SIG-M5 (cell line): ENCODE measurements around the gene DUS4L.

ENCODE experiments used
- DNase-seq: peaks from one replicate; lab custom pipeline; 2025; lab: John Stamatoyannopoulos, UW

Gene DUS4L

DNA sequence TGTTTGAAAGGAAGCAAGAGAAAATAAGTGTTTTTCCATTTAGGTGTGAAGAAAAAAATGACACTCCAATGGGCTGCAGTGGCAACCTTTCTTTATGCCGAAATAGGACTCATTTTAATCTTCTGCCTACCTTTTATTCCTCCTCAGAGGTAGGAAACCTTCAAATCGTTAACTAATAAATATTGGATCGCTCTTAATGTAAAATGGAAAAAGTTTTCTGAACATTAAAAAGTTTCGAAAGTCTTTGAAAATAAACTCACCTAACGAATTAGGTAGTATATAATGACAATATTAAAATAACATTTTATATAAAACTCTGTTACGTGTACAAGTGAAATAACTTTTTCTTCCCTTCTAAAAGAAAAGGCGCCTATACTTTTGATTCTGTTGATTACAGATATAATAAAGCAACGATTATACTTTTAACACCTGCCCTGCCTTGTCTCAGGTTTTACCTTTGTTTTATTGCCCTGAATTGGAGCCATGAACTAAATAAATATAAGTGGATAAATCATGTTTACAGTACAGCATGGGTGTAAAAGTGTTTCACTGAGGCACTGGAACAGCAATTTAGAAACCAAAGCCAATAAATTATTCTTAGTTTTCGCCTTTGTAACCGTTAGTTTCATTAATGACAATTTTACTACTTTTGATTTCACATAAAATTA, 17.1 kb downstream of the DUS4L start:
- no peak for DNase-seq

DNA sequence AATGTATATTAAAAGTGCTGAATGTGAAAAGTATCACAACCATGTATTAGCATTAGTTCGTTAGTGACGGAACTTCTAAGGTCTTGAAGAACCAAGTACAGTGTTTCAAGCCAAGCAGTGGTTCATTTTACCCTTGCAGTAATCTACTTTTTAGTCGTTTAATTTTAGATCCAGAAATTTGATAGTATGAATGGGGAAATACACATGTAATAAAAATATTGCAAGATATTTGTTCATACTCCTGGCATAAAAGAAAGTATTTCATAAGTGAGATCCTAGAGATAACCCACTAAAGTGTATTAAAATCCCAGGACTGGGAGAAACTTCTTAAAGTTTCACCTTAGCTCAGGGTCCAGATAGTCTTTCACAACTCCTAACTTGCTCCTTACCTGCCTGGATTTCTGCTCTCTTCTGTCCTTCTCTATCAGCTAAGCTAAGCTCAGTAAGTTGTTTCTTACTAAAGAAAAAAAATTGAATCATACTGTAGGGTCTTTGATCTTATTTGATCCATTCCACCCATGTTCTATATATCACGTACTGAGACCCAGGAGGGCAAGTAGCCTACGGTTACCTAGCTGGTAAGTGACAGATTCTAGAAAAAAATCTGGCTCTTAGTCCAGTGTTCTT, 17.7 kb downstream of the DUS4L start:
- DNase-seq: no peak

DNA sequence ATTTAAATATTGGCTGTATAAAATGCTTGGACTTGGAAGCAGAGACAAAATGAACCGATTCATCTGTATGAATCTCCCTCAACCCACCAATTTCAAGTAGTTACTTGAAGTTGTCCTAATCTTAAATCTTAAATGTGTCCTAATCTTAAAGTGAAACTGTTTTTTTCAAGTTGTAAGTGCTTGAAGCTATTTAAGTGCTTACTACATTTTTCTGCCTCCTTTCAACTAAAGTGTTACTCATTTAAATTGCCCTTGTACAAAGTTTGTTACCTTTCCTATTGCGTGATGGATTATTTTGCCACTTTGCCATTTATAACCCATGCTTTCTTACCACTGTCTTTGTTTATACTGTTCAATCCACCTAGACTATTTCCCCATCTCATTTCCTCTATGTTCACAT, 19.1 kb downstream of the DUS4L start:
- DNase-seq: no peak

DNA sequence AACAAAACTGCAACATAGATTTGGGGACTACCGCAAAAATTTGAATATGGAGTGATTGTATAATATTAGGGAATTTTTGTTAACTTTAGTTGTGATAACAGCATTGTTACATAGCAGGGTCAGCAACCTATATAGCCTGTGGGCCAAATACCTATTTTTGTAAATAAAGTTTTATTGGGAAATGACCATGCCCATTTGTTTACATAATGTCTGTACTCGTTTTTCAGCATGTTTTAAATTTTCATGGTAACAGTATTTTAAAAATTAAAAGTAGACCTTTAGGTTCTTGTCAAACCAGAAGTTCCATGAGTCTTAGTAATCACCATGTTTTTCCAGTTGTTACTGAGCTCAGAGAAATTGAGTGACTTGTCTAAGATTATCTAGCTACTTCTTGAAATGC, 20.9 kb downstream of the DUS4L start:
- DNase-seq: no peak

DNA sequence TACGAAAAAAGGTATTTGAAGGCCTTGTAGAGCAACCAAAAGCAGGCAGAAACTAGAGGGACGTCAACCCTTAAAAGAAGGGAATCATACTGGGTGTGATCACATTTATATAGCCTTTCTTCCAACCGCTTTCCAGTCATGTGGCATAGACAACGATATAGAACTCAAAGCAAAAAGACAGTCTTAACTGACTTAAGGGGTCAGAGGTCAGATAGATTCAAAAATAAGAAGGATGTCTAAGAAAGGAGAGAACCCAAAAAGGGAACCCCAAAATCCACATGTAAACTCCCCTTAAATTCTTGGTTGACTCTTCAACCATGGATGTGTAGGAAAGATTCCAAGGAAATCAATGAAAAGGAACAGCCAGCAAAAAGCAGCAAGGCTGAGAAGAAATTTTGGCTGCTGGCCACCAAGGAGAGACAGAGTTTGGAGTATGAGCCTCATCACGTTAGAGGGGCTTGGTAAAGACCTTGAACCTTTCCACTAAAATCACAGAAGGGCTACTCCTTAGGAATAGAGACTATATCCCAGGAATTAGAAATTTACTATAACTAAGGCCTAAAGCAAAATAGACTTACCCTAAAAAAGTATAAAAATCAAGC, 24.9 kb downstream of the DUS4L start:
- no peak for DNase-seq

DNA sequence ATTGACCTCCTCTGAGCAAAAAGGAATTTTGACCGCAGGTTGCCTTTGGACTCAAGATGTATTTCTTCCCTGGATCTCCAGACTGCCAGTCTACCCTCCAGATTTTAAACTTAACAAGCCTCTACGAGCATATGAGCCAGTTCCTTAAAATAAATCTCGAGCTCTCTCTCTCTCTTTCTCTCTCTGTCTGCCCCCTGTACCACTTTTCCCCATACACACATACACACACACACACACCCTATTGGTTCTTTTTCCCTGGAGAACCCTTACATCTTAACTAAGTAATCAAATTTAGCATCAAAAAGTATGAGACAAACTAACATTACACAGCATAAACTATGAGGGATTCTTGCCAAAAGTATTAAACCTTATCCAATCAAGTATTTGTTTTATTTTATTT, 27.6 kb downstream of the DUS4L start:
- no peak for DNase-seq

DNA sequence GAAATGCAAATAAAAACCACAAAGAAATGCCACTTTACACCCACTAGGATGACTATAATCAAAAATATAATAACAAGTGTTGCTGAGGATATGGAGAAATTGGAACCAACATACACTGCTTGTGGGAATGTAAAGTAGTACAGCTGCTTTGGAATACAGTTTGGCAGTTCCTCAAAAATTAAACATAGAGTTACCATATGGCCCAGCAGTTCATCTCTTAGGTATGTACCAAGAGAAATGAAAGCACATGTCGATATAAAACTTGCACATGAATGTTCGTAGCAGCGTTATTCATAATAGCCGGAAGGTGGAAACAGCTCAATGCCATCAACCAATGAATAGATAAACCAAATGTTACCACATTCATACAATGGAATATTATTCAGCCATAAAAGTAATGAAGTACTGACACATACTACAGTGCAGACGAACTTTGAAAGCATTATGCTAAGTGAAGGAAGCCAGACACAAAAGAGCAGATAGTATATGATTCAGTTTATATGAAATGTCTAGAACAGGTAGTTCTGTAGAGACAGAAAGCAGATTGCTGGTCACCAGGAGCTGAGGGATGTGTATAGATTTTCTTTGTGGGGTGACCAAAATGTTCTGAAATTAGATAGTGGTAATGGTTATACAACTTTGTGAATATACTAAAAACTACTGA, 28.7 kb downstream of the DUS4L start:
- DNase-seq: no peak

DNA sequence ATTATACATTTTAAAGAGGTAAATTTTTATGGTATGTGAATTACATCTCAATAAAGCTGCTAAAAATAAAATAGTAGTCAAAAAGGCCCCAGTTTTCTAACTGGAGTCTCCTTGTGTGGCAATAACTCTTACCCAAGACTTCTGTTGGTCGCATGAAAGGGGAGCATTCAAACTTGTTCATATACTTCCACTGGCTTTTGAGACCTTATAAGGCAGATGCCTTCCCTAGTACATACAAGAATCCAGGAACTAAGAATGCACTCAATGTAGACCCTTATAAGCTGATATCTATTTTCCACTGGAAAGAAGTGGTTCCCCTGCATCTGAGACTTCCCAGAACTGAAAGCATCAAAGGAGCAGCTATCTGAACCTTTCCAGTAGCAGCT, 29.2 kb downstream of the DUS4L start:
- peak; percentile 15 for DNase-seq

DNA sequence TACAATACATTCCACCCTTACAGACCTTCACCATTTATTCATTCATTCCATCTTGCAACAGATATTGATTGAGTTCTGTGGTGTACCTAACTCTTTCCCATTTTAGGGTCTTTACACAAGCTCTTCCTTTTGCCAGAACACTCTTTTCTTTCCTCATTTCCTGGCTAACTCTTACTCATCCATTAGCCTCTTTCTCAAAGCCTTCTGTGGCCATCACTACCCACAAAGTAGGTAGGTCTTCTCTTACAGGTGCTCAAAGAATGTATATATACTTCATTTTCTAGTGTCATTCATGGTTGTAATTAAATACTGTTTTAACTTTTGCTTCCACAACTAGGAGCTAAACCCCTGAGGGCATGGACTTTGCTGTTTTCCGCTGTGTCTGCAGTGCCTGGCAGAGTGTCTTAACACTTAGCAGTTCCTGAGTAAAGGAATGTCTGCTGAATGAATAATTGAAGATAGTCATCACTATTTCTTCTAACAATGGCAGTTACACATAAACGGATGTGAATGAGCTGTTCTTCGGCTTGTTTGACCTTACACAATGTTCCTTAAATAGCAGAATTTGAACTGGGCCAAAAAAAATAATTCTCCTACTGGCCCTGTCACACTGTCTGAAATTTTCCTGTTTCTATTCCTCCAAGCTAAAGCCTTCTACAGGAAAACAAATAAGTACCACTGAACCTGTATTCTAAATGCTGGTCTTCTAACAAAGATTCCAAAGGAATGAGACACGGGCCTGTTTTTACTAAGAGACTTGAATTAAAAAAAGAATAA, 31.4 kb downstream of the DUS4L start:
- DNase-seq: no peak

DNA sequence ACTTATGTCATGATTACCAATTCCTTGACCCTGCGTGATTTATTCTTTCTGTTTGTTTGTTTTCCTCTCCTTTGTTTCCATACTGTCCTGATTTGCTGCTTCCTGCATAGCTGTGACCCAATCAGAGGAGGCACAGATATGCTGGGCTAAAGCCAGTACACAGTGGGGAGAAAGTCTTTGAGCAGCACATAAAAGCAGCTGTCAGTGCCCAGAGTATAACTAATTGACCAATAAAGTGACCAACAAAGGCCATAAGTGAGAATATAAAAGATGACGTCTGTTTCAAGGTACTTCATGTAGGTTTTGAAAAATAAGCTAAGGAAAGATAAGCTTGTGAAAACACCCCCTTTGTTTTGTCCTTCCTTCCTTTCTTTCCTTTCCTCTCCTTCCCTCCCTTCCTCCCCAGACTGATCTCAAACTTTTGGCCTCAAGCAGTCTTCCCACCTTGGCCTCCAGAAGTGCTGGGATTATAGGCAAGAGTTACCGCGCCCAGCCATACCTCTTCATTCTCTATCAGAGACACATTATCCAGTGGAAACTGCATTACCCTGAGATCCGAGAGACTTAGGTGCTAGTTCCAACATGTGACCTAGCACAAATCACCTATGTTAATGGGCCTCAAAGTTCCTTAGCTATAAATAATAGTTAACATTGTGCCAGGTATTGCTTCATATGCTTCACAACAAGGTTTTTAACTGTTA, 33.3 kb downstream of the DUS4L start:
- DNase-seq: no peak

DNA sequence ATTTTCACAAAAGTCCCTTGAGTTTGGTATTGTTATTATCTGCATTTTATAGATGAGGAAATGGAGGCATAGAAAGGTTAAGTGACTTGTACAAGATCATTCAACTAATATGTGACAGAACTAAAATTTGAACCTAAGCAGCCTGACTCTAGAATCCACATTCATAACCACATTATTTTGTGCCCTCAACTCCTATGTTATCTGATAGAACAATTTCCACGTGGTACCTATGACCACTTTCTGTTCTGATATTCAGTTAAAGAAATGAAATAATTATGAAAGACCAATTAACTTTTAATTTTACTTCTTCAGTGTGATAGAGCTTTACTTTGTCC, 33.8 kb downstream of the DUS4L start:
- no peak for DNase-seq

DNA sequence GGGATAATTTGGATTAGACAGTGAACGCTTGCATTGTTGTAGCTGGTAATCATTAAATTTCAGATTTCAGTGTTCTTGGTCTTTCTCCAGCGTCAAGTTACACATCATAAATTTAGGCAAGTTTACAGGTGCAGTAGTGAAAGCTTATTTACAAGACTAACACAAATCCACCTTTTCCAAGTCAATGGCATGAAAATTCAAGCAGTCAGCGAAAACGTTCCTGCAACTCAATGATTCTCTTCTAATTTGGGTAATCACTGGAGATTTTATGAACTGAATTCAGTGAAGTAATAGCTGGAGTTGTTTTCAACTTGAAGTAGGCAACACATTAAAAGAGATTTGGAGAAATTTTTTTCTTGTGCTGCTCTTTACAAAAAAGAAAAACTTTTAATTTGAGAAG, 34.2 kb downstream of the DUS4L start:
- no peak for DNase-seq

DNA sequence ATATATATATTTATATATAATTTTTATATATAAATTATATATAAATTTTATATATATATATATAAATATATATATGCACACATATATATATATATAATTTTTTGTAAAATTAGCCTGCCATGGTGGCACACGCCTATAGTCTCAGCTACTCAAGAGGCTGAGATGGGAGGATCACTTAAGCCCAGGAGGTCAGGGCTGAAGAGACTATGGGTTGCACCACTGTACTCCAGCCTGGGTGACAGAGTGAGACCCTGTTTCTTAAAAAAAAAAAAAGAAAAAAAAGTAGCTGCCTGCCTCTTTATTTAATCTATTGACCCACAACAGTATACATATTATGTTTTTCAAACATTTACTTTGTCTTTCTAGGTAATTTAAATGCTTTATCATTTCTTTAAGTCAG, 35.5 kb downstream of the DUS4L start:
- DNase-seq: no peak

DNA sequence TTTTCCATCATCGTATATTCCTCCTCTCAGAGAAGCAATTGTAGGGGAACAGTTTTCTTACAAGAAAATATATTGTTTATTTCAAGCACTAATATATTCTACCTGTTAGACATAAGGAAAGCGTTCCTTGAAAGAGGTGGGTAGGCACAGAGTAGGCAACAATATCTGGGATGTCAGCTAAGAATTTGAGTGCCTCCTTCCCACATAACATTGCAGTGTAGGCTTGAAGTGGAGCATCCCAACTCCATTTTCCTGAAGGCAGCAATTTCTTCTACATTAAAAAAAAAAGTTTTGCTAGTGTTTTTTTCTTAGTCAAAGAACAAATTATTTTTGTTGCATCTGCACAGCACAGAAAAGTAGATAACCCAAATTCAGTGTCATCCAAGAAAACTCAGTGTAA, 37.0 kb downstream of the DUS4L start:
- DNase-seq: no peak

DNA sequence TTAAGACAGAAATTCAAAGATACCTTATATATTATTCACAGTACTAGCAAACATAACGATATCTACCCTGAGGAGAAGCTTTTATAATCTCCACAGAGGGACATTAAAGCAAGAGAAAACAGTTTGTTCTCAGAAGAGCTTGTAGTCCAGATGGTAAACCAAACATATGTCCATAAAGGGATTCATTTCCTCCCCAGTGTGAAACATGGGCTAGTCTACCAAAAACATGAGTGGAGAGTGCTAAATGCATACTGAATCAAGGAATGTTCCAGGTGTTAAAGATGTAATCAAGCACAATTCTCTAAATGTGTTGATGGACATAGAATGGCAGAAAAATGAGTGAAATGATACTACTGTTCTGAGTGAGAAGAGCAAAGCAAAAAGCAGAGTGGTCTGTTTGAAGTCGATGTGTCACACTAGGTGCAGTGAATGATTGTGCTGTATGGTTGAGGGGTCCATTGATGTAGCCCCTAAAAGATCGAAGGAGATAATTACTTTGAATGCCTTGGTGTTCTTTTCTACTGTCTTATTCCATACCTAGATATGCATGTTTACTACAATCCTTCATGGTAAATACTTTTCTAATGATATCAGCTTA, 41.5 kb downstream of the DUS4L start:
- DNase-seq: no peak

DNA sequence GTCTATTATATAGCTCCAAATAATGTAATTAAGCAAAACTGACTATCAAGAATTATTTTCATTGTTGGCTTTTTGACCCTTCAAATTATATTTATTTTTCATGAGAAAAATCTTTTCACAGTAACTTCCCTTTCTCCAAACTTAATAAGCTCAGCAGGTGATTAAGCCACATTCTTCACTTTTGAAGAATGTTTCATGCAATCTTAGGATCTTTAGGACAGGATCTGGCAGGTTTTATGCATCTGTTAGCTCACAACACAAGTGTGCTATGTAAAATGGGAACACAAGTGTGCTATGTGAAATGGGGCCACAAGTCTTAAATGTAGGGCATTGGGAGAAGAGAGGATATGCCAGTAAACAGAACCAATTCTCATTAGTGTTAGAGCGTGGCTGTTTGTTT, 42.5 kb downstream of the DUS4L start:
- DNase-seq: no peak

DNA sequence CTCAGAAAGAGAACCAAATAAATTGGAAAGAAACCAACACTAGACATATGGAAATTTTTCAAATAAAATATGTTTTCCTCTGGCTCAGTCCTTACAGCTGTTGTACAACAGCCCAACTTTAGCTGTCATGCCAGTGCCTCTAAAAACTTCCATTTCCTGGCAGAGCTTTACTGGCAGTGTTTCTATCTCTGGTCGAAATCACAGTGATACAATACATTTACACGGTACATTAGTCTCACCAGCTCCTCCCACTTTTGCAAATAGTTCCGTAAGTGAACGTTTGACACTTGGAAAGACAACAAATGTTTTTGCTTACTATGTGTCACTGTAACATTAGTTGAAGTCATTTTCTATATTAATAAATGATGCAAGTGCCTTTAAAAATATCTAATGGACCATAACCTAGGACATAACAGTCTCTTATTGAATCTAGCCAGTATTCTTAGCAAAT, 46.1 kb downstream of the DUS4L start:
- no peak for DNase-seq

DNA sequence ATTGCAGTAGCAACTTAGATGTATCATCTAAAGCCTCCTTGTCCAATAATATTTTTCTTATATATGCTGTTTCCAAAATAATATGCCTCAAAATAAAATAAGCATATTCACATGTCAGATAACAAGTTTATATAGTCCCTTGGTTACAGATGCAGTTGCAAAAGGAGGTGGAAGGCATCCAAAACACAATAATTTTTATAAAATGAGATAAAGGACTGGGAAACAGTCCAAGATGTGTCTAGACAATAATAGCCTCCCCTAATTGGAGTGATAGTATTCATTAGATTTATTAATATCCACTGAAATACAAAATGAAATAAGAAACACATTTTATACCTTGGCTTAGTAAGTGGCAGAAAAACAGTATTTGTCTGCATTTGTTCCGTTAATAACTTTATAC, 46.6 kb downstream of the DUS4L start:
- no peak for DNase-seq

DNA sequence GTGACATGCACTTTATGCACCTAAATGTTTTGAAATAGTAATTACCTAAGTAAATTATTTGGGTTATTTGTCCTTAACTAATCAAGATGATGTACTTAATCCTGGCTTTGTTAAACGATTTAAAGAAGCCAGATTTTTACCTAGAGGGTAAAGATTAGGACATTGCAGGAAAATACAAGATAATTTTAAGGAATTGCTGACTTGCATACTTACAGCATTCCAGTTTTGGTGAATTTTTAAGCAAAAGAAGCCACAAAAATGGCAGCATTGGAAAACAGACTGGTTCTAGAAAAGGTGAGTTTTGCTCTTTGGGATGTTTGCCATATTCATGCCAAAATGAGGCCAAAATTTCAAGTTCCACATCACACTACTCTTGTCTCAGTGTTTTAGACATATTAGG, 49.7 kb downstream of the DUS4L start:
- no peak for DNase-seq

DNA sequence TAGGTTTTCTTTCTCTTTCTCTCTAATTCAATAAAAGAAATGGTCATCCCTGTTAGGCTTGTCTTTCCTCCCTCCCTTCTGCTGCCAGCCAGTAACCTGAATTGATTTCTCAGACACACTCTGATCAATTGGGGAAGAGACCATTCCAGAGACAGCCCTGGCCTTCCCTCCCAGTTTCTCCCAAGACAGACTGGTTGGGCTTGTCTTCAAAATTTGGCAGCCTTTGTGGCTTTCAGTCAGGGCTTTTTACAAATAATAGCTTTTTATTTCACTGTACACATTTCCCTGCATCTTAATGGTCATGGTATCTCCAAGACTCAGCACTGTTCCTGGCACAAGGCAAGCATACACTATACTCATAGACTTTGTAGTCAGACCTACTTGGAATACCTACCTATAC, 50.2 kb downstream of the DUS4L start:
- no peak for DNase-seq

DNA sequence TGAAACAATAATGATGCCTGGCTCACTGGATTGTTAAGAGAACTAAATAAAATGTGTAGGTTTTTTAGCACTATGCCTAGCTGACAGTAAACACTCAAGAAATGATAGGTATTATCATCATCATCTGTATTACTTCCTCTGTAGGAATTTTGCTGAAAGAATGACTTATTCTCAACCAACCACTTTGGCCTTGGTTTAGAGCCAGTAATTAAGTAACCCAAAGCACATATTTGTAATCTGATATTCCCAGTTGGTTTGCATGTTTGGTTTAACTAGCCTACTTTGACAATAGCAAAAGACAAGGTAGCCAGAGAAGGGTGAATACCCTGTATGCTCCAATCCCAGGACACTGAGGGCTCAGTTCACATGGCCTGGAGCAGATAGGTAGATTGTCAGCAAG, 50.7 kb downstream of the DUS4L start:
- no peak for DNase-seq
